Panc1 (cell line): ENCODE data around the gene DENND2A. TPM values are rescaled to one million over a fixed set of nuclear protein-coding genes. Genes with fewer than 3 reads are reported as not detected.

Experiments used
- ATAC-seq: fragments of 200-7000 bp; cut with Tn5 transposase; 2 replicates; pipeline ENCODE4 v1.9.1; 2020; ENCODE audit warnings: mild to moderate bottlenecking, moderate library complexity
- Bru-seq: library from RNA; stranded (reverse); fragments of 400-500 nt; gene quantifications from one replicate; lab custom pipeline; 2021; lab: Mats Ljungman, UMichigan
- BruChase-seq, 2 experiments: library from RNA; stranded (reverse); fragments of 400-500 nt; gene quantifications; one replicate each; lab custom pipeline; 2021; lab: Mats Ljungman, UMichigan
- BruUV-seq: library from RNA; stranded (reverse); fragments of 400-500 nt; replicated peaks from 2 replicates; lab custom pipeline; 2021; lab: Mats Ljungman, UMichigan
- CTCF ChIA-PET: fragments of 300-600 bp; sonication (Branson Sonifier 250); formaldehyde crosslinking; loops from one replicate; lab custom pipeline; 2022; ENCODE audit warnings: antibody characterized with exemption; lab: Charles Lee
- POLR2A ChIA-PET: fragments of 300-600 bp; sonication (Branson Sonifier 250); formaldehyde crosslinking; loops from one replicate; lab custom pipeline; 2022; ENCODE audit warnings: antibody characterized with exemption; lab: Charles Lee
- DNase-seq: peaks from one replicate; pipeline ENCODE4 v3.0.0-alpha.2; 2010; ENCODE audit warnings: low read depth, low spot score
- H3K27ac ChIP-seq: 2 replicates; pipeline ENCODE4 v1.5.1; 2011; ENCODE audit warnings: mild to moderate bottlenecking, low read length, inconsistent platforms
- H3K27me3 ChIP-seq: fragments of 200-500 bp; sonication (Bioruptor generic); 2 replicates; pipeline ENCODE4 v1.6.0; 2014; ENCODE audit warnings: low read length, inconsistent platforms; ENCODE audit not compliant: control insufficient read depth, insufficient read depth
- H3K36me3 ChIP-seq: fragments of 200-500 bp; sonication (Bioruptor generic); 2 replicates; pipeline ENCODE4 v1.5.1; 2014; ENCODE audit warnings: inconsistent platforms, mild to moderate bottlenecking, low read length, moderate library complexity; ENCODE audit not compliant: control insufficient read depth, insufficient read depth
- H3K4me1 ChIP-seq: 2 replicates; pipeline ENCODE4 v1.5.1; 2011; ENCODE audit warnings: inconsistent platforms, mild to moderate bottlenecking, low read length, moderate library complexity; ENCODE audit not compliant: control insufficient read depth, insufficient read depth
- H3K4me3 ChIP-seq, 2 experiments: 2 replicates each; pipeline ENCODE4 v1.5.1; 2011 to 2012; ENCODE audit warnings: low read depth in 2 of 2, low read length in 2 of 2, mild to moderate bottlenecking in 2 of 2, inconsistent platforms in 1 of 2, moderate library complexity in 1 of 2
- H3K9me3 ChIP-seq: fragments of 200-500 bp; sonication (Bioruptor generic); 2 replicates; pipeline ENCODE4 v1.5.1; 2014; ENCODE audit warnings: low read depth, mild to moderate bottlenecking, inconsistent platforms, low read length, moderate library complexity; ENCODE audit not compliant: control insufficient read depth, insufficient read depth
- CTCF ChIP-seq: fragments of 450-650 bp; IDR thresholded peaks from 2 replicates; pipeline ENCODE4 v1.5.1; 2017; ENCODE audit warnings: mild to moderate bottlenecking
- POLR2AphosphoS5 ChIP-seq: IDR thresholded peaks from 2 replicates; pipeline ENCODE4 v1.6.1; 2012; ENCODE audit warnings: mild to moderate bottlenecking, low read depth, low read length, moderate library complexity
- REST ChIP-seq, 2 experiments: IDR thresholded peaks; 2 replicates each; pipeline ENCODE4 v1.6.1; 2011 to 2012; ENCODE audit warnings: low read depth in 2 of 2, control low read depth in 1 of 2, low read length in 1 of 2, mild to moderate bottlenecking in 1 of 2, moderate library complexity in 1 of 2; ENCODE audit not compliant: insufficient read depth in 1 of 2
- SIN3A ChIP-seq: IDR thresholded peaks from 2 replicates; pipeline ENCODE4 v1.6.1; 2012; ENCODE audit warnings: low read depth, mild to moderate bottlenecking, low read length, moderate library complexity, borderline replicate concordance; ENCODE audit not compliant: insufficient read depth
- TCF7L2 ChIP-seq: IDR thresholded peaks from 2 replicates; pipeline ENCODE4 v1.6.1; 2011; ENCODE audit warnings: mild to moderate bottlenecking, low read depth, low read length, inconsistent platforms
- in situ Hi-C: cut with HindIII; loops from 2 replicates; pipeline ENCODE4 v1.10.0; 2016; ENCODE audit warnings: low sequenced_read_pairs, low pct_unique_long_range_greater_than_20kb
- intact Hi-C: fragments of 100-400 bp; cut with micrococcal nuclease; formaldehyde crosslinking; loops from one replicate; pipeline ENCODE4 v1.10.0; 2022; ENCODE audit not compliant: unreplicated experiment
- long read RNA-seq: library from polyadenylated mRNA; unstranded; transcript quantifications from one replicate; pipeline ENCODE4 v2.0.0, GENCODE V29; 2021; ENCODE audit not compliant: unreplicated experiment
- polyA plus RNA-seq: library from polyadenylated mRNA; unstranded; fragments of >200 nt; gene quantifications from one replicate; pipeline ENCODE4 v1.2.1, GENCODE V29; 2012; ENCODE audit warnings: missing spikeins; ENCODE audit not compliant: insufficient read length
- total RNA-seq: library from RNA; stranded (reverse); gene quantifications from one replicate; pipeline ENCODE4 v1.2.1, GENCODE V29; 2021; ENCODE audit not compliant: unreplicated experiment

DENND2A gene
- 1.4 TPM for total RNA-seq
- polyA plus RNA-seq, result 2.3 TPM
- percentile 35 among the genes with signal in this experiment for Bru-seq, nascent RNA
- BruChase-seq, experiment 1, labeled RNA remaining after a 2-hour chase, result percentile 32 among the genes with signal in this experiment
- percentile 35 among the genes with signal in this experiment for BruChase-seq, experiment 2, labeled RNA remaining after a 6-hour chase
- long read RNA-seq, partial matches to known transcripts, result 1 of 7 reads
- long read RNA-seq, other reads (novel, unspliced or antisense), result 3 of 7 reads

GRCh38 chr7:140640727-140641523, at the start of gene DENND2A:
DENND2A (minus strand) TSS chr7:140640813; CDS start chr7:140602397, 38,416 bp downstream.
- TF ChIP-seq TCF7L2 (no peak), REST (IDR thresholded peaks at IDR 0.05; ENCODE audit: insufficient read depth in 1 of 2, low read depth in 2 of 2, low read length in 1 of 2) (no peak), POLR2AphosphoS5 (no peak), SIN3A (no peak), CTCF (no peak)
- Histone ChIP-seq H3K27ac (no peak within 1 kb of the TSS), H3K36me3 (no peaks in the 10 kb centered on the region), H3K9me3 (no peaks in the 10 kb centered on the region), H3K27me3 (peaks cover 3% of the 10 kb centered on the region; the same call in 1 of the 2 replicates), H3K4me3 (peak within 1 kb of the TSS; percentile 43 to 58), H3K4me1 (no peaks in the 10 kb centered on the region)
- intact Hi-C loops, result no loop called here
- POLR2A ChIA-PET, result no interaction called here
- in situ Hi-C loops, result no loop called here
- ATAC-seq, result peak; percentile 36
- CTCF ChIA-PET, result no interaction called here
- DNase-seq, result no peak
- no TSS peak for BruUV-seq

- ATAC-seq, result no peak
- no peaks in the 10 kb centered on the region for H3K36me3 ChIP-seq
Measured at GRCh38 chr7:140689199-140690152, 48.9 kb upstream of the DENND2A start.

More at GRCh38 chr7:140689199-140690152, 48.9 kb upstream of the DENND2A start:
- no peak overlapping the region for H3K27ac ChIP-seq
- POLR2A ChIA-PET, result interaction anchor here (0.7 kb wide), 1 partner anchor 195 kb away, joined by 4 read pairs; no protein-coding TSS in a partner anchor
- no peak overlapping the region for H3K4me3 ChIP-seq
- in situ Hi-C loops, result no loop called here
- H3K27me3 ChIP-seq, result no peaks in the 10 kb centered on the region
- CTCF ChIA-PET, result no interaction called here
- no TSS peak for BruUV-seq
- H3K4me1 ChIP-seq, result no peaks in the 10 kb centered on the region
- no peak for DNase-seq
- H3K9me3 ChIP-seq, result no peaks in the 10 kb centered on the region
- intact Hi-C loops, result no loop called here
- TF ChIP-seq TCF7L2 (no peak), CTCF (no peak), REST (IDR thresholded peaks at IDR 0.05; ENCODE audit: insufficient read depth in 1 of 2, low read depth in 2 of 2, low read length in 1 of 2) (no peak), SIN3A (no peak), POLR2AphosphoS5 (no peak)
